Endodermal cell (in vitro differentiated cells): ENCODE results near the gene MBD3. TPM values are rescaled to one million over a fixed set of nuclear protein-coding genes. Genes with fewer than 3 reads are reported as not detected.

ENCODE experiments used
- DNase-seq: peaks from one replicate; pipeline ENCODE4 v3.0.0-alpha.2; 2017
- H3K27ac ChIP-seq: 2 replicates; pipeline ENCODE4 v1.5.1; 2013; ENCODE audit warnings: mild to moderate bottlenecking, low read depth, low read length, moderate library complexity
- H3K27me3 ChIP-seq: 2 replicates; pipeline ENCODE4 v1.6.1; 2013; ENCODE audit warnings: mild to moderate bottlenecking, low read length, moderate library complexity; ENCODE audit not compliant: insufficient read depth, control insufficient read depth, poor library complexity, severe bottlenecking
- H3K36me3 ChIP-seq: 2 replicates; pipeline ENCODE4 v1.7.0; 2013; ENCODE audit warnings: mild to moderate bottlenecking, low read length, moderate library complexity; ENCODE audit not compliant: control insufficient read depth, insufficient read depth
- H3K4me1 ChIP-seq: one replicate; pipeline ENCODE4 v1.7.0; 2013; ENCODE audit warnings: low read length; ENCODE audit not compliant: control insufficient read depth, insufficient read depth
- H3K4me3 ChIP-seq: 2 replicates; pipeline ENCODE4 v1.5.1; 2013; ENCODE audit warnings: mild to moderate bottlenecking, low read length, moderate library complexity
- H3K9ac ChIP-seq: 2 replicates; pipeline ENCODE4 v1.6.1; 2013; ENCODE audit warnings: mild to moderate bottlenecking, low read length, moderate library complexity; ENCODE audit not compliant: poor library complexity, severe bottlenecking; ENCODE audit errors: extremely low read depth
- H3K9me3 ChIP-seq: 2 replicates; pipeline ENCODE4 v1.6.1; 2013; ENCODE audit warnings: mild to moderate bottlenecking, low read length, moderate library complexity; ENCODE audit not compliant: control insufficient read depth
- H3K27ac Mint-ChIP-seq: 2 replicates; pipeline ENCODE4 v1.8.0; 2020; ENCODE audit warnings: mixed read lengths
- H3K27me3 Mint-ChIP-seq: 2 replicates; pipeline ENCODE4 v1.8.0; 2021; ENCODE audit warnings: mild to moderate bottlenecking, mixed read lengths; ENCODE audit not compliant: insufficient read depth
- H3K36me3 Mint-ChIP-seq: 2 replicates; pipeline ENCODE4 v1.8.0; 2020; ENCODE audit warnings: low read depth, mixed read lengths
- H3K4me1 Mint-ChIP-seq: 2 replicates; pipeline ENCODE4 v1.8.0; 2020; ENCODE audit warnings: mixed read lengths
- H3K4me3 Mint-ChIP-seq: 2 replicates; pipeline ENCODE4 v1.8.0; 2020; ENCODE audit warnings: mild to moderate bottlenecking, moderate library complexity, mixed read lengths
- H3K9me3 Mint-ChIP-seq: 2 replicates; pipeline ENCODE4 v1.8.0; 2020; ENCODE audit warnings: mild to moderate bottlenecking, mixed read lengths
- CTCF ChIP-seq: fragments of 200-600 bp; sonication (generic); conservative IDR thresholded peaks from 2 replicates; pipeline ENCODE4 v1.5.0; 2021; ENCODE audit warnings: antibody characterized with exemption, mild to moderate bottlenecking
- WGBS, 2 experiments: methylation state at CpG; one replicate each; pipeline versions ENCODE4 v1.1.5 to v1.1.7; 2013; ENCODE audit warnings: missing lambda C conversion rate in 2 of 2, mixed read lengths in 1 of 2; ENCODE audit not compliant: insufficient coverage in 1 of 2, insufficient read length in 1 of 2; 5-methylcytosine and 5-hydroxymethylcytosine counted together
- total RNA-seq, 2 donors: library from RNA; stranded (reverse); fragmentation: NEBNext Ultra II Directional in 1 of 2; extraction: Animal tissue kit (Norgen Biotek cat#: 25700) in 1 of 2; gene quantifications; 2 replicates in 1 of 2; 3 replicates in 1 of 2; pipeline ENCODE4 v1.2.1, GENCODE V29; 2021

The MBD3 gene
- total RNA-seq, 2 donors from 2014 or later = 108 TPM

- Histone ChIP-seq H3K4me1 (no peaks in the 10 kb centered on the region), H3K9me3 (no peaks in the 10 kb centered on the region), H3K27me3 (peaks cover 21% of the 10 kb centered on the region), H3K4me3 (no peak overlapping the region), H3K9ac (no peak overlapping the region), H3K36me3 (peaks cover 27% of the 10 kb centered on the region), H3K27ac (no peak overlapping the region)
- Mint-ChIP-seq H3K4me3 (no peak overlapping the region), H3K36me3 (peaks cover 19% of the 10 kb centered on the region), H3K27me3 (peaks cover 35% of the 10 kb centered on the region), H3K4me1 (no peaks in the 10 kb centered on the region), H3K9me3 (no peaks in the 10 kb centered on the region), H3K27ac (no peak overlapping the region)
- 0% methylated on average over 71 of the region's 73 CpGs; no CpG with 5 or more reads in 1 of the 2 experiments for WGBS, 2 experiments
- no peak for DNase-seq
- no peak for TF ChIP-seq CTCF
These were observed 24.8 kb downstream of the MBD3 start for GRCh38 chr19:1567848-1568227.

DNA sequence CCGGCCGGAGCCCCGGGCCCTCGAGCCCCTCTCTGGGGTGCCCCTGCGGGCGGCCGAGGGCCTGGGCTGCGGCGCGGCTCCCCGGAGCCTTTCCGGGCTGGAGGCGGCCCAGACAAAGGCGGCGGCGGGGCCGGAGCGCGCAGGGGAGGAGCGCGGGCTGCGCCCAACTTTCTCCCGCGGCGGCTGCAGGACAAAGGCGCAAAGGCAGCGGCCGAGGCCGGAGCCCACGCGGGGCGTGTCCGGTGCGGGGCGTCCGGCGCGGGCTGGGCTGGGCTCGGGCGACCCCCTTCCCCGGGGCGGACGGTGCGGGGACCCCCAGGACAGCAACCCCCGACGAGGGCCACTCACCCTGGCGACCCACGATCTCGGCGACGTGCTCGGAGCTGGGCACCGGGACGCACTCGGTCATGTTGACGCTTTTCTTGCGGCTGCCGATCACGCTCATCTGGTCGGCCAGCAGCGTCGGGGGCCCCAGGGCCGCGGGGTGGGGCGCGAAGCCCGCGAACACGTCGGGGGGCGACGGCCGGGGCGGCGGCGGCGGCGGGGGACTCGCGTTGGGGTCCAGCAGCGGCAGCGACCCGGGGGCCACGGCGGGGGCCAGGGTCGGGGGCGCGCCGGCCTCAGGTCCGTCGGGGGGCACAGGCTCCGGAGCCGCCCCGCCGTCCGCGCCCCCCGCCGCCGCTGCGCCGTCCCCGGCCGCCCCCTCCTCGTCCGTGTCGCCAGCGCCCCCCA is 25.4 kb downstream of the MBD3 start:
- DNase-seq = peak; percentile 68
- Histone ChIP-seq H3K36me3 (peaks cover 32% of the 10 kb centered on the region), H3K4me3 (peak overlapping the region; percentile 82), H3K9ac (peak overlapping the region; percentile 99), H3K27me3 (peaks cover 21% of the 10 kb centered on the region), H3K9me3 (no peaks in the 10 kb centered on the region), H3K4me1 (no peaks in the 10 kb centered on the region), H3K27ac (peak overlapping the region; percentile 100)
- H3K27ac Mint-ChIP-seq = peak overlapping the region; percentile 77
- no peak for TF ChIP-seq CTCF
- no peaks in the 10 kb centered on the region for H3K4me1 Mint-ChIP-seq
- peak overlapping the region; percentile 63 for H3K4me3 Mint-ChIP-seq
- H3K27me3 Mint-ChIP-seq = peaks cover 35% of the 10 kb centered on the region
- no peaks in the 10 kb centered on the region for H3K9me3 Mint-ChIP-seq
- 0 to 1% methylated on average over 23 to 107 of the region's 108 CpGs for WGBS, 2 experiments
- H3K36me3 Mint-ChIP-seq = peaks cover 24% of the 10 kb centered on the region

DNA sequence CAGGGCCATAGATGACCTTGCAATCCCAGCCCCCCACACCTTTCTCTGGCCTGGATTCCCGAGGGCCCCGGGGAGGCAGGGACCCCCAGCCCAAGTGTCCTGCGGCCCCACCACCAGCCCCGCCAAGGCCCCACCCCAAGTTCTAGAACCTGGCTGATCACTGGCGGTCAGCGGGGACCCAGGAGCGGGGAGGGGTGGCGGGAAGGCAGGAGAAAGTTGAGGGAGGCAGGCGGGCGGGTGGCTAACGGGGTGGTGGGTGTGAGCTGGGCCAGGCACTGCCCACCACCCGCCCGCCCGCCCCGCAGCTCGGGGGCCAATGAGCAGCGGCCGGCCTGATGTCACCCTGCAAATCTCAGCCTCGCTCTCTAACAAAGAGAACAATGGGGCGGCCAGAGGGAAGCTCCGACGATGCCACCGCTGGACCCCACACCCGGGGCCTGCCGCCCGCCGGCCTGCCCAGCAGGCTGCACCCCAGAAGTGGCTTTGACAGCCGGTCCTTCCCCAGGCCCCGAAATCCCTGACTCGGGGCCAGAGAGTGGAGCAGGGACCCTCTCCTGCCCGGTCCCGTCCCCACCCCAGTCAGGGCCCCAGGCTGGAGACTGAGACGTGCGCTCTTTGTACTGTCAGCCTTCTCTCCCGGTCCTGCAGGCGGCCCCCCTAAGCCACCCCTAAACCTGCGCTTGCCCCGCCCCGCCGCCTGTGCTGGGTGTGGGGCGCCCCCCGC is 26.1 kb downstream of the MBD3 start:
- WGBS, 2 experiments = 0 to 1% methylated on average over 1 to 36 of the region's 42 CpGs
- peaks cover 24% of the 10 kb centered on the region for H3K36me3 Mint-ChIP-seq
- Histone ChIP-seq H3K27ac (peak overlapping the region; percentile 100), H3K4me3 (peak overlapping the region; percentile 82), H3K27me3 (peaks cover 21% of the 10 kb centered on the region), H3K9me3 (no peaks in the 10 kb centered on the region), H3K9ac (peak overlapping the region; percentile 99), H3K4me1 (no peaks in the 10 kb centered on the region), H3K36me3 (peaks cover 32% of the 10 kb centered on the region)
- peak overlapping the region; percentile 39 for H3K27ac Mint-ChIP-seq
- peak; percentile 93 for DNase-seq
- no peak for TF ChIP-seq CTCF
- no peaks in the 10 kb centered on the region for H3K9me3 Mint-ChIP-seq
- H3K4me3 Mint-ChIP-seq = peak overlapping the region; percentile 63
- H3K27me3 Mint-ChIP-seq = peaks cover 28% of the 10 kb centered on the region
- no peaks in the 10 kb centered on the region for H3K4me1 Mint-ChIP-seq
